GM12873 (cell line): ENCODE results near the gene ZNF688.

ENCODE experiments used
- TF ChIP-seq, protein P1 (sequence below): IDR thresholded peaks from 2 replicates; pipeline ENCODE4 v1.5.1; 2012; ENCODE audit warnings: low read depth, mild to moderate bottlenecking, moderate library complexity, low read length, control low read depth; ENCODE audit not compliant: insufficient read depth; ENCODE audit errors: missing control alignments

ZNF688 gene

DNA sequence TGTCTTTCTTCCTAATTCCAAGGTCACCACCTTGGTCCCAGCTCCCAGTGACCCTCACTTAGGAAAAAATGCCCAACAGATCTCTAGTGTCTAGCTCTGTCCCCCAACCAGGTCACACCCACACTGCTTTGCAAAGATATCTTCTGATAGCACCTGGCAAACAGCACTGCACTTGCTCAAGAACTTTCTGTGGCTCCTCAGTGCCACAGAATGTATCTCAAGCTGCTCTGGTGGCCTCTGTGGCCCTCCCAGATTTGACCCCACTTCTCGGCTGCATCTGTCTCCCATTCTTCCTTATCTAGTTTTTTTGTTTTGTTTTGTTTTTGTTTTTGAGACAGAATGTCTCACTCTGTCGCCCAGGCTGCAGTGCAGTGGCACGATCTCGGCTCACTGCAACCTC is 5.0 kb downstream of the ZNF688 start:
- TF ChIP-seq, protein P1, sequence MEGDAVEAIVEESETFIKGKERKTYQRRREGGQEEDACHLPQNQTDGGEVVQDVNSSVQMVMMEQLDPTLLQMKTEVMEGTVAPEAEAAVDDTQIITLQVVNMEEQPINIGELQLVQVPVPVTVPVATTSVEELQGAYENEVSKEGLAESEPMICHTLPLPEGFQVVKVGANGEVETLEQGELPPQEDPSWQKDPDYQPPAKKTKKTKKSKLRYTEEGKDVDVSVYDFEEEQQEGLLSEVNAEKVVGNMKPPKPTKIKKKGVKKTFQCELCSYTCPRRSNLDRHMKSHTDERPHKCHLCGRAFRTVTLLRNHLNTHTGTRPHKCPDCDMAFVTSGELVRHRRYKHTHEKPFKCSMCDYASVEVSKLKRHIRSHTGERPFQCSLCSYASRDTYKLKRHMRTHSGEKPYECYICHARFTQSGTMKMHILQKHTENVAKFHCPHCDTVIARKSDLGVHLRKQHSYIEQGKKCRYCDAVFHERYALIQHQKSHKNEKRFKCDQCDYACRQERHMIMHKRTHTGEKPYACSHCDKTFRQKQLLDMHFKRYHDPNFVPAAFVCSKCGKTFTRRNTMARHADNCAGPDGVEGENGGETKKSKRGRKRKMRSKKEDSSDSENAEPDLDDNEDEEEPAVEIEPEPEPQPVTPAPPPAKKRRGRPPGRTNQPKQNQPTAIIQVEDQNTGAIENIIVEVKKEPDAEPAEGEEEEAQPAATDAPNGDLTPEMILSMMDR = no peak

DNA sequence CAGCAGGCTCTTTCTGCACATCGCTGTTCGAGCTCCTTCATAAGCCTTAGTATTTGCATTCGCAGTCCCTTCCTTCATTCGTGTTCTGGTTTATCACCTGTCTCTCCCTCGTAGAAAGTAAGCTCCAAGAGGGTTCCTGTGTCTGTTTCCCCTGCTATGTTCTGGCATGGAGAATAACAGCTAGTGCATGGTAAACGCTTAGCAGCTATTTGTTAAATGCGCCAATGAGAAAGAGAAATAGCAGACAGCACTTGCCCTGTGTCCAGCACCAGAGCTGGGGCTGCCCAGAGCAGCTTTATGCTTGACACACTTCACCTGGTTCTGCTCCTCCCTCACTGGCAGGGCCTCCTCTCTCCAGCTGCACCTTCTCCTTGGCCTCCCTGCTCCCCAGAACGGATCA is 5.5 kb downstream of the ZNF688 start:
- TF ChIP-seq, protein P1 = no peak

DNA sequence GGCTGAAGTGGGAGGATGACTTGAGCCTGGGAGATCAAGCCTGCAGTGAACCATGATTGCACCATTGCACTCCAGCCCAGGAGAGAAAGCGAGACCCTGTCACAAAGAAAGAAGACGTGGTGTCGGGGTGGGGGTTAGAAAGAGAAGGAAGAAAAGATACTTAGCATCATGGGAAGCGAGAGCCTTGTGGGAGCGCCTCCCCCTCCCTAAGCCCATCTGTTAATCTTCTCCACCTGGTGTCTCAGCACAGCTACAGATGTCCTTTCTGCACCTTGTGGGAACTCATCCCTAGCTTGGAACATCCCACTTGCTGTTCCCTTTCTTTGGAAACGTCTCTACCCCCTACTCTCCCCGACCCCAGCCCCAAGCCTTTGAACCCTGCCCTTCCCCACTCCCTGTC is 6.0 kb downstream of the ZNF688 start:
- TF ChIP-seq, protein P1 = no peak

DNA sequence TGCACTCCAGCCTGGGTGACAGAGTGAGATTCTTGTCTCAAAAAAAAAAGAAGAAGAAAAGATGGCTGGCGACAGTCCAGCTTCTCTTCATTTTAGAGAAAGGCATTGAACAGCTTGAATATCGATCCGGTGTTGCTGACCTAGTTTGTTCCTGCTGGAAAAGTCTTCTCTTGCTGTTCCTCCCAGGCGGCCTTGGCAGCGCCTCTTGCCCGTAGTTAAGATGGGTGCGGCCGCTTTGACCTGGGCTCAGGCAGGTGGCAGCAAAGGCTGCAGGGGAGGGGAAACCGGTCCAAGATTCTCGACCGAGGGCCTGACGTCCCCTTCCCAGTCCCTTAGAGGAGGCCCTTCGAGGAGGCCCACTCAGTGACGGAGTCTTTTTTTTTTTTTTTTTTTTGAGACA is 9.5 kb downstream of the ZNF688 start:
- TF ChIP-seq, protein P1 = no peak

DNA sequence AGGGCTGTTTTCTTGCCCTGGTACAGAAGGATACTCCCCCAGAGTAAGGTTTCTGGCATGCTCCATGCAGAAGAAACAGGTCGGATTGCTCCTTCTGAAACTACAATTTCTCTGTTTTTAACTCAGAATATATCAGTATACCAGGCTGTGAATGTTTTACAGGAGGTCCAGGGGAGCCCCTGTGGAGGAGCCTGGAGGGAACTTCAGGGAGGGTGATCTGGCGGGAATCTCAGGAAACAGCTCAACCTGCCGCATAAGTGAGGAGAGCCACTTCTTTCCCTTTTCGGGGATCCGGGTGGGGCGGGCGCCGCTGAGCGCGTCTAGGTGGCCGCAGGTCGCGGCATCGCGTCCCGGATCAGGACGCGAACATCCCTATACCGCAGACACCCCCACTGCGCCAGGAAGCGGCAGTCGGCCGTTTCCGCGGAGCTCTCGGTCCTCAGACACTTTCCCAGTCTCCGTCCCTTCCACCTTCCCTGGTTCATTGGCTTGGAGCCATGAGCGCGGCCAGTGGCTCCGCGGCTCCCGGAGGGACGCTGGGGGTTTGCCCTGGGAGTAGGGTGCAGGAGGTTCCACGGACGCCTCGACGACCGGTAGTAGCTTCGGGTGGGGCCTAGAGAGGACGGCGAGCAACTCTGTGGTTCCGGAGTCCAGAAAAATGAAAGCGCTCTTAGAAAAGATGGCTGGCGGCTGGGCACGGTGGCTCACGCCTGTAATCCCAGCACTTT is 10.3 kb downstream of the ZNF688 start:
- TF ChIP-seq, protein P1 = no peak

- TF ChIP-seq, protein P1 = no peak
These were observed 11.8 kb downstream of the ZNF688 start for GRCh38 chr16:30559690-30560089.

- TF ChIP-seq, protein P1 = no peak
These were observed 12.6 kb downstream of the ZNF688 start for GRCh38 chr16:30558789-30559377.
